Spinal cord (tissue), 10 donors: ENCODE results near the gene EGFL8. TPM values are rescaled to one million over a fixed set of nuclear protein-coding genes. Genes with fewer than 3 reads are reported as not detected.

ENCODE experiments used
- DNase-seq, 6 donors: peaks; one replicate each; pipeline versions ENCODE4 v3.0.0 to v3.0.0-alpha.2; 2013 to 2015; ENCODE audit warnings: low spot score in 6 of 6, low read depth in 4 of 6
- H3K27ac ChIP-seq: one replicate; pipeline ENCODE4 v1.5.1; 2013; ENCODE audit warnings: low read depth, low read length, control low read depth
- H3K27me3 ChIP-seq: one replicate; pipeline ENCODE4 v1.6.1; 2013; ENCODE audit warnings: low read length; ENCODE audit not compliant: control insufficient read depth, insufficient read depth
- H3K36me3 ChIP-seq: one replicate; pipeline ENCODE4 v1.6.1; 2013; ENCODE audit warnings: low read length; ENCODE audit not compliant: control insufficient read depth, insufficient read depth
- H3K4me1 ChIP-seq: one replicate; pipeline ENCODE4 v1.6.1; 2013; ENCODE audit warnings: low read length; ENCODE audit not compliant: control insufficient read depth, insufficient read depth
- H3K4me3 ChIP-seq: one replicate; pipeline ENCODE4 v1.5.1; 2013; ENCODE audit warnings: low read depth, low read length, control low read depth
- H3K9me3 ChIP-seq: one replicate; pipeline ENCODE4 v1.6.1; 2013; ENCODE audit warnings: low read length; ENCODE audit not compliant: control insufficient read depth, insufficient read depth
- WGBS: methylation state at CpG from one replicate; pipeline ENCODE4 v1.1.5; 2013; ENCODE audit warnings: missing lambda C conversion rate; ENCODE audit not compliant: insufficient coverage; 5-methylcytosine and 5-hydroxymethylcytosine counted together
- polyA plus RNA-seq, 2 donors: library from polyadenylated mRNA; unstranded; fragments of 120-200 nt; gene quantifications; one replicate each; pipeline ENCODE4 v1.2.1, GENCODE V29; 2013; ENCODE audit not compliant: insufficient read length in 2 of 2
- total RNA-seq, 2 donors: library from RNA; depleted of rRNA in 1 of 2; stranded (reverse); fragments of 120-200 nt in 1 of 2; fragments of >200 nt in 1 of 2; gene quantifications; one replicate each; pipeline versions ENCODE4 v1.2.3 to v1.2.4, GENCODE V29; 2013 to 2014
- donor health status: healthy.

Gene EGFL8
- total and polyA plus RNA-seq, 4 donors, result 28.4 to 124 (median 57.3) TPM

- 86% methylated on average over 16 of the region's 30 CpGs for WGBS
- no peak for DNase-seq
- Histone ChIP-seq H3K4me3 (peak overlapping the region; percentile 62), H3K27ac (peak overlapping the region; percentile 57), H3K36me3 (peaks cover 91% of the 10 kb centered on the region), H3K27me3 (no peaks in the 10 kb centered on the region), H3K9me3 (no peaks in the 10 kb centered on the region), H3K4me1 (peaks cover 33% of the 10 kb centered on the region)
Measured at GRCh38 chr6:32166411-32167061, 2.1 kb downstream of the EGFL8 start.

GRCh38 chr6:32167154-32167760, 2.9 kb downstream of the EGFL8 start:
- 80% methylated on average over 32 of the region's 32 CpGs for WGBS
- Histone ChIP-seq H3K4me3 (peak overlapping the region; percentile 62), H3K36me3 (peaks cover 87% of the 10 kb centered on the region), H3K9me3 (no peaks in the 10 kb centered on the region), H3K27ac (peak overlapping the region; percentile 6), H3K27me3 (no peaks in the 10 kb centered on the region), H3K4me1 (peaks cover 32% of the 10 kb centered on the region)
- no peak for DNase-seq

- Histone ChIP-seq H3K4me3 (no peak overlapping the region), H3K36me3 (peaks cover 82% of the 10 kb centered on the region), H3K9me3 (no peaks in the 10 kb centered on the region), H3K27me3 (no peaks in the 10 kb centered on the region), H3K4me1 (peaks cover 26% of the 10 kb centered on the region), H3K27ac (peak overlapping the region; percentile 6)
- DNase-seq, result no peak
- WGBS, result 73% methylated on average over 3 of the region's 6 CpGs
Measured at GRCh38 chr6:32167761-32168262, 3.4 kb downstream of the EGFL8 start.

GRCh38 chr6:32168350-32168749, 4.0 kb downstream of the EGFL8 start:
- H3K4me3 ChIP-seq, result no peak overlapping the region
- peak overlapping the region; percentile 47 for H3K27ac ChIP-seq
- no peaks in the 10 kb centered on the region for H3K27me3 ChIP-seq
- no peaks in the 10 kb centered on the region for H3K9me3 ChIP-seq
- peaks cover 76% of the 10 kb centered on the region for H3K36me3 ChIP-seq
- H3K4me1 ChIP-seq, result peaks cover 21% of the 10 kb centered on the region
- WGBS, result 89% methylated on average over 1 of the region's 2 CpGs
- no peak for DNase-seq

GRCh38 chr6:32168807-32169591, 4.6 kb downstream of the EGFL8 start:
- Histone ChIP-seq H3K36me3 (peaks cover 70% of the 10 kb centered on the region), H3K4me3 (no peak overlapping the region), H3K27ac (peak overlapping the region; percentile 50), H3K27me3 (no peaks in the 10 kb centered on the region), H3K9me3 (no peaks in the 10 kb centered on the region), H3K4me1 (peaks cover 21% of the 10 kb centered on the region)
- 95% methylated on average over 11 of the region's 11 CpGs for WGBS
- no peak for DNase-seq

GRCh38 chr6:32170294-32170693, 5.9 kb downstream of the EGFL8 start:
- no peak for DNase-seq
- H3K4me1 ChIP-seq, result peaks cover 21% of the 10 kb centered on the region
- 96% methylated on average over 6 of the region's 11 CpGs for WGBS
- H3K9me3 ChIP-seq, result no peaks in the 10 kb centered on the region
- H3K4me3 ChIP-seq, result no peak overlapping the region
- H3K27ac ChIP-seq, result peak overlapping the region; percentile 50
- H3K36me3 ChIP-seq, result peaks cover 62% of the 10 kb centered on the region
- no peaks in the 10 kb centered on the region for H3K27me3 ChIP-seq

- Histone ChIP-seq H3K4me1 (peaks cover 25% of the 10 kb centered on the region), H3K27ac (no peak overlapping the region), H3K36me3 (peaks cover 53% of the 10 kb centered on the region), H3K4me3 (no peak overlapping the region), H3K9me3 (no peaks in the 10 kb centered on the region), H3K27me3 (no peaks in the 10 kb centered on the region)
- WGBS, result 99% methylated on average over 6 of the region's 6 CpGs
- no peak for DNase-seq
Measured at GRCh38 chr6:32171234-32171633, 6.8 kb downstream of the EGFL8 start.

GRCh38 chr6:32173051-32173727, 8.8 kb downstream of the EGFL8 start:
- 85% methylated on average over 4 of the region's 4 CpGs for WGBS
- DNase-seq, result no peak
- Histone ChIP-seq H3K9me3 (no peaks in the 10 kb centered on the region), H3K36me3 (peaks cover 33% of the 10 kb centered on the region), H3K27ac (no peak overlapping the region), H3K4me3 (no peak overlapping the region), H3K4me1 (peaks cover 30% of the 10 kb centered on the region), H3K27me3 (no peaks in the 10 kb centered on the region)

- no peak for DNase-seq
- H3K27ac ChIP-seq, result no peak overlapping the region
Measured at GRCh38 chr6:32174416-32174815, 10.0 kb downstream of the EGFL8 start.

More at GRCh38 chr6:32174416-32174815, 10.0 kb downstream of the EGFL8 start:
- peaks cover 21% of the 10 kb centered on the region for H3K36me3 ChIP-seq
- H3K27me3 ChIP-seq, result no peaks in the 10 kb centered on the region
- H3K9me3 ChIP-seq, result no peaks in the 10 kb centered on the region
- WGBS, result 57% methylated on average over 1 of the region's 1 CpG
- H3K4me3 ChIP-seq, result no peak overlapping the region
- peaks cover 22% of the 10 kb centered on the region for H3K4me1 ChIP-seq
